ENCODE results near the gene FCRLA. TPM values are rescaled to one million over a fixed set of nuclear protein-coding genes. Genes with fewer than 3 reads are reported as not detected.
A peak's percentile ranks its signal among the peaks of the same experiment; 100 is the strongest.
"Not testable (repeated sequence)": the region's sequence is repeated elsewhere in the genome, so short reads cannot be mapped to it uniquely, and the experiment has no call there.

FCRLA gene
- polyA plus RNA-seq, 1 donor (not counting 4 experiments of a cell fraction or from before 2014, with no cell fraction given) = 2.0 TPM

DNA sequence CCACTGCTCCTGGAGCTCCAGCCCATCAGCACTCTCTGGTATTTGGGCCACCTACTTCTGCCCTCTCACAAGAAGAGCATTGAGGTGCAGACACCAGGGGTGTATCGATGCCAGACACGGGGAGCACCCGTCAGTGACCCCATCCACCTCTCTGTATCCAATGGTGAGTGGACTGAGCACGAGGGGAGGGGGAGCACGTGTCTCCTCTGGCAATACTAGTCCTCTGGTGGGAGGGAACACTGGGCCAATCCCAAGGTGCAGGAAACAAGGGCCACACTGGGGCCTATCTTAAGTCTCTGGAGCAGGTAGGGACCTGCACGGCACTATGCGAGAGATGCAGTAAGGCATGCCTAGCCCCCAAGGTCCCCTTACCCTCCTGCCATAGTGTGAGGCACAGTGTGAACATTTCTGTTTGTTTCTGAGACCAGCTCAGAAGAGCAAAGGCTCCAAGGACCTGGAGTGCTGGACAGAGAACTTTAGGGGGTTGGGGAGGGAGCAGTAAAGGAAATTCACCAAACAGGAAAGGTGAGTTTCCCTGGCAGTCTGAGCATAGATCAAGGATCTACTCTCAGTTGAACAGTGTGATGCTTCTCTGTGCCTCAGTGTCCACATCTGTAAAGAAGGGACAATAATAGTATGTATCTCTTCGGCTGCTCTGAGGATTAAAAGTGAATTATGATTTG is 16.6 kb downstream of the FCRLA start:
- no peak overlapping the region for H3K9ac ChIP-seq (ENCODE audit: control insufficient read depth, extremely low read depth, insufficient read depth, low read length)
- H3K9me1 ChIP-seq (ENCODE audit: control insufficient read depth, extremely low read depth, insufficient read depth, low read length) = no peaks in the 10 kb centered on the region
- H3K36me3 ChIP-seq (ENCODE audit: control insufficient read depth in 2 of 2, extremely low read depth in 1 of 2, insufficient read depth in 2 of 2, low read length in 2 of 2) = no peaks in the 10 kb centered on the region
- no peak overlapping the region for H3K4me3 ChIP-seq (ENCODE audit: control insufficient read depth in 2 of 3, extremely low read depth in 1 of 3, insufficient read depth in 2 of 3, low read depth in 1 of 3, low read length in 3 of 3)
- H4K20me1 ChIP-seq (ENCODE audit: control insufficient read depth, extremely low read depth, insufficient read depth, low read length) = no peaks in the 10 kb centered on the region
- H3K9me3 ChIP-seq (ENCODE audit: control insufficient read depth, low read depth, low read length) = no peaks in the 10 kb centered on the region
- H2AFZ ChIP-seq (ENCODE audit: control insufficient read depth, low read length) = no peak overlapping the region
- no peak for TF ChIP-seq EZH2 (IDR thresholded peaks at IDR 0.05; ENCODE audit: low read length)
- TF ChIP-seq, protein P1, sequence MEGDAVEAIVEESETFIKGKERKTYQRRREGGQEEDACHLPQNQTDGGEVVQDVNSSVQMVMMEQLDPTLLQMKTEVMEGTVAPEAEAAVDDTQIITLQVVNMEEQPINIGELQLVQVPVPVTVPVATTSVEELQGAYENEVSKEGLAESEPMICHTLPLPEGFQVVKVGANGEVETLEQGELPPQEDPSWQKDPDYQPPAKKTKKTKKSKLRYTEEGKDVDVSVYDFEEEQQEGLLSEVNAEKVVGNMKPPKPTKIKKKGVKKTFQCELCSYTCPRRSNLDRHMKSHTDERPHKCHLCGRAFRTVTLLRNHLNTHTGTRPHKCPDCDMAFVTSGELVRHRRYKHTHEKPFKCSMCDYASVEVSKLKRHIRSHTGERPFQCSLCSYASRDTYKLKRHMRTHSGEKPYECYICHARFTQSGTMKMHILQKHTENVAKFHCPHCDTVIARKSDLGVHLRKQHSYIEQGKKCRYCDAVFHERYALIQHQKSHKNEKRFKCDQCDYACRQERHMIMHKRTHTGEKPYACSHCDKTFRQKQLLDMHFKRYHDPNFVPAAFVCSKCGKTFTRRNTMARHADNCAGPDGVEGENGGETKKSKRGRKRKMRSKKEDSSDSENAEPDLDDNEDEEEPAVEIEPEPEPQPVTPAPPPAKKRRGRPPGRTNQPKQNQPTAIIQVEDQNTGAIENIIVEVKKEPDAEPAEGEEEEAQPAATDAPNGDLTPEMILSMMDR (optimal IDR thresholded peaks at IDR 0.05 in 1 of 3, IDR thresholded peaks at IDR 0.05 in 1 of 3, conservative IDR thresholded peaks at IDR 0.05 in 1 of 3; ENCODE audit: extremely low read depth in 1 of 3, insufficient read depth in 2 of 3, low read length in 3 of 3) = no peak
- DNase-seq (ENCODE audit: low read depth, low spot score) (no peak), FAIRE-seq (no peak)
- dilution Hi-C loops (cut with MboI; ENCODE audit: extremely low pct_ligation_motif_present, low sequenced_read_pairs) = no loop called here
- H3K4me1 ChIP-seq (ENCODE audit: control insufficient read depth, extremely low read depth, insufficient read depth, low read length) = peaks cover 22% of the 10 kb centered on the region
- H3K27ac ChIP-seq (ENCODE audit: control insufficient read depth, insufficient read depth, low read length) = no peak overlapping the region
- no peaks in the 10 kb centered on the region for H3K27me3 ChIP-seq (ENCODE audit: control insufficient read depth, extremely low read depth, insufficient read depth, low read length)
- no peaks in the 10 kb centered on the region for H3K79me2 ChIP-seq (ENCODE audit: control insufficient read depth, insufficient read depth, low read length)
- H3K4me2 ChIP-seq (ENCODE audit: control insufficient read depth, extremely low read depth, insufficient read depth, low read depth, low read length) = no peak overlapping the region

DNA sequence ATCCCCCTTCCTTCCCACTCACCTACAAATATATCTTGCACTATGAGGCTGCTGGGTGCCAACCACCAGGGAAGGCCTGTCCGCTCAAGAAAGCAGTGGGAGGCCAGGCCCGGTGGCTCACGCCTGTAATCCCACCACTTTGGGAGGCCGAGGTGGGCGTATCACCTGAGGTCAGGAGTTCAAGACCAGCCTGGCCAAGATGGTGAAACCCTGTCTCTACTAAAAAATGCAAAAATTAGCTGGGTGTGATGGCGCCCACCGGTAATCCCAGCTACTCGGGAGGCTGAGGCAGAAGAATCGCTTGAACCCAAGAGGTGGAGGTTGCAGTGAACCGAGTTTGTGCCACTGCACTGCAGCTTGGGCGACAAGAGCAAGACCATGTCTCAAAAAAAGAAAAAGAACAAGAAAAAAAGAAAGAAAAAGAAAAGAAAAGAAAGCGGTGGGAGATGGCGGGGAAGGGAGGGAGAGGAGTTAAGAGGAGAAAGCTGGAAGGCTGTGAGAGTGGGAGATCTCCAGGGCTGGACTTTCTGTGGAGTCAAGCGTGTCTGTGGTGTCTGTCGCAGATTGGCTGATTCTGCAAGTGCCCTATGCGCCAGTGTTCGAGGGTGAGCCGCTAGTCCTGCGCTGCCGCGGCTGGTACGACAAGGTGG is 18.4 kb downstream of the FCRLA start:
- H3K36me3 ChIP-seq (ENCODE audit: control insufficient read depth in 2 of 2, extremely low read depth in 1 of 2, insufficient read depth in 2 of 2, low read length in 2 of 2); H4K20me1 ChIP-seq (ENCODE audit: control insufficient read depth, extremely low read depth, insufficient read depth, low read length); H3K27me3 ChIP-seq (ENCODE audit: control insufficient read depth, extremely low read depth, insufficient read depth, low read length); H3K79me2 ChIP-seq (ENCODE audit: control insufficient read depth, insufficient read depth, low read length); H3K9me1 ChIP-seq (ENCODE audit: control insufficient read depth, extremely low read depth, insufficient read depth, low read length); dilution Hi-C loops (cut with MboI; ENCODE audit: extremely low pct_ligation_motif_present, low sequenced_read_pairs); H3K9me3 ChIP-seq (ENCODE audit: control insufficient read depth, low read depth, low read length); DNase-seq (ENCODE audit: low read depth, low spot score); FAIRE-seq; H3K27ac ChIP-seq (ENCODE audit: control insufficient read depth, insufficient read depth, low read length): not testable (repeated sequence)
- H3K4me1 ChIP-seq (ENCODE audit: control insufficient read depth, extremely low read depth, insufficient read depth, low read length) = peaks cover 38% of the 10 kb centered on the region
- H3K4me2 ChIP-seq (ENCODE audit: control insufficient read depth, extremely low read depth, insufficient read depth, low read depth, low read length) = peak overlapping the region; percentile 88
- H3K9ac ChIP-seq (ENCODE audit: control insufficient read depth, extremely low read depth, insufficient read depth, low read length) = peak overlapping the region; percentile 87
- H2AFZ ChIP-seq (ENCODE audit: control insufficient read depth, low read length) = peak overlapping the region; percentile 45
- peak overlapping the region; percentile 58 to 80 (median 73) for H3K4me3 ChIP-seq (ENCODE audit: control insufficient read depth in 2 of 3, extremely low read depth in 1 of 3, insufficient read depth in 2 of 3, low read depth in 1 of 3, low read length in 3 of 3)
